Tibial nerve (tissue), 4 donors: ENCODE results near the gene COL6A2. TPM values are rescaled to one million over a fixed set of nuclear protein-coding genes. Genes with fewer than 3 reads are reported as not detected.

Experiments used
- small RNA-seq: library from RNA; depleted of rRNA; stranded (forward); fragments of <200 nt; gene quantifications from one replicate; pipeline ENCODE3, GENCODE V24; 2016
- total RNA-seq, 4 donors: library from RNA; depleted of rRNA; stranded (reverse); fragments of >200 nt; gene quantifications; one replicate each; pipeline ENCODE4 v1.1.0, GENCODE V29; 2016

The COL6A2 gene
- total RNA-seq, 4 donors from 2014 or later = 470 to 1,210 (median 744) TPM

Small RNA genes lying within 50 kb of the gene (small RNA-seq; reads per million reads assigned to genes)
- gene PSMA6P3 = not detected

Other genes starting within 250 kb of the COL6A2 start
- gene COL6A1, start 116.3 kb upstream of the COL6A2 start, total RNA-seq = 100 to 1,000 TPM; 356 to 669 (median 427) TPM
- 10 to 100 TPM in 1 of 4 donors, 1 to 10 TPM in 3; 2.2 to 21.2 (median 2.5) TPM for gene FTCD, start 57.5 kb downstream of the COL6A2 start, total RNA-seq
- gene SPATC1L, start 86.3 kb downstream of the COL6A2 start, total RNA-seq = 10 to 100 TPM in 1 of 4 donors, 1 to 10 TPM in 3; 4.5 to 12.9 (median 8.0) TPM
- 100 to 1,000 TPM in 1 of 4 donors, 10 to 100 TPM in 3; 69.3 to 132 (median 80.6) TPM for gene LSS, start 130.7 kb downstream of the COL6A2 start, total RNA-seq
- 100 to 1,000 TPM; 112 to 180 (median 146) TPM for gene MCM3AP, start 187.5 kb downstream of the COL6A2 start, total RNA-seq
- gene YBEY, start 188.2 kb downstream of the COL6A2 start, total RNA-seq = 10 to 100 TPM in 3 of 4 donors, 1 to 10 TPM in 1; 6.7 to 20.1 (median 15.5) TPM
- gene C21orf58, start 225.8 kb downstream of the COL6A2 start, total RNA-seq = 10 to 100 TPM in 1 of 4 donors, 1 to 10 TPM in 3; 2.2 to 11.1 (median 3.0) TPM
- 10 to 100 TPM; 42.8 to 58.6 (median 45.9) TPM for gene PCNT, start 226.0 kb downstream of the COL6A2 start, total RNA-seq